Measurements from ENCODE around the gene CCDC28B. TPM values are rescaled to one million over a fixed set of nuclear protein-coding genes. Genes with fewer than 3 reads are reported as not detected.

Gene CCDC28B
- total and polyA plus RNA-seq, 10 donors = 3.9 to 22.4 (median 6.9) TPM

GRCh38 chr1:32197074-32197473 is 3.3 kb upstream of the CCDC28B start:
- Histone ChIP-seq H3K36me3 (peaks cover 8 to 67% (median 54%) of the 10 kb centered on the region in 6 donors), H3K4me1 (peaks cover 9 to 57% (median 34%) of the 10 kb centered on the region in 6 donors), H3K27ac (peak overlapping the region in 1 of 8 donors; percentile 42), H3K27me3 (replicated peaks in 1 of 7) (no peaks in the 10 kb centered on the region), H3K4me3 (no peak overlapping the region), H3K9me3 (no peaks in the 10 kb centered on the region)
- TF ChIP-seq POLR2A (IDR thresholded peaks at IDR 0.05) (no peak), POLR2AphosphoS5 (IDR thresholded peaks at IDR 0.05) (no peak), CTCF (IDR thresholded peaks at IDR 0.05 in 8 of 11, conservative IDR thresholded peaks at IDR 0.05 in 3 of 11) (no peak)
- DNase-seq = no peak
- intact Hi-C loops (cut with DNase I; ENCODE audit: low total_unique reads) = no loop called here
- 69 to 100% (median 88%) methylated on average over 1 of the region's 1 CpG for WGBS, 5 donors

- Histone ChIP-seq H3K36me3 (peaks cover 8 to 60% (median 47%) of the 10 kb centered on the region in 6 donors), H3K4me3 (no peak overlapping the region), H3K4me1 (peaks cover 10 to 64% (median 37%) of the 10 kb centered on the region in 6 donors), H3K9me3 (no peaks in the 10 kb centered on the region), H3K27ac (no peak overlapping the region), H3K27me3 (replicated peaks in 1 of 7) (no peaks in the 10 kb centered on the region)
- WGBS, 5 donors = 74 to 95% (median 84%) methylated on average over 6 of the region's 6 CpGs
- no peak for DNase-seq
- intact Hi-C loops (cut with DNase I; ENCODE audit: low total_unique reads) = no loop called here
- TF ChIP-seq POLR2AphosphoS5 (IDR thresholded peaks at IDR 0.05) (peak in 1 of 3 donors; percentile 63), POLR2A (IDR thresholded peaks at IDR 0.05) (no peak)
Observed at GRCh38 chr1:32197837-32198236, 2.6 kb upstream of the CCDC28B start.

- H3K4me3 ChIP-seq = no peak overlapping the region
- no peaks in the 10 kb centered on the region for H3K27me3 ChIP-seq (replicated peaks in 1 of 7)
- H3K36me3 ChIP-seq = peaks cover 4 to 54% (median 41%) of the 10 kb centered on the region in 6 donors
- peaks cover 10 to 70% (median 37%) of the 10 kb centered on the region in 6 donors for H3K4me1 ChIP-seq
- DNase-seq = no peak
- TF ChIP-seq CTCF (IDR thresholded peaks at IDR 0.05 in 8 of 11, conservative IDR thresholded peaks at IDR 0.05 in 3 of 11) = no peak
- no peak for TF ChIP-seq POLR2A (IDR thresholded peaks at IDR 0.05)
- TF ChIP-seq POLR2AphosphoS5 (IDR thresholded peaks at IDR 0.05) = no peak
- intact Hi-C loops (cut with DNase I; ENCODE audit: low total_unique reads) = no loop called here
- no peak overlapping the region for H3K27ac ChIP-seq
- no peaks in the 10 kb centered on the region for H3K9me3 ChIP-seq
- 89 to 98% (median 91%) methylated on average over 3 of the region's 3 CpGs for WGBS, 5 donors
Observed at GRCh38 chr1:32198237-32199042, 2.0 kb upstream of the CCDC28B start.

- H3K27ac ChIP-seq = peak overlapping the region in 2 of 8 donors; percentile 83 to 89
- H3K27me3 ChIP-seq (replicated peaks in 1 of 7) = no peaks in the 10 kb centered on the region
- 67 to 100% (median 85%) methylated on average over 3 to 4 of the region's 4 CpGs for WGBS, 5 donors
- TF ChIP-seq CTCF (IDR thresholded peaks at IDR 0.05 in 8 of 11, conservative IDR thresholded peaks at IDR 0.05 in 3 of 11) (no peak), POLR2A (IDR thresholded peaks at IDR 0.05) (no peak), POLR2AphosphoS5 (IDR thresholded peaks at IDR 0.05) (no peak)
- H3K36me3 ChIP-seq = peaks cover under 1 to 49% (median 33%) of the 10 kb centered on the region in 6 donors
- peak overlapping the region in 1 of 8 donors; percentile 91 for H3K4me3 ChIP-seq
- peaks cover 10 to 72% (median 37%) of the 10 kb centered on the region in 6 donors for H3K4me1 ChIP-seq
- no peak for DNase-seq
- no peaks in the 10 kb centered on the region for H3K9me3 ChIP-seq
- intact Hi-C loops (cut with DNase I; ENCODE audit: low total_unique reads) = no loop called here
Observed at GRCh38 chr1:32199043-32199716, 1.2 kb upstream of the CCDC28B start.

All from spleen (tissue), 11 donors.